Fibroblast of skin of left quadriceps (primary cell): Measurements from ENCODE around the gene ARMH3.

ENCODE experiments used
- DNase-seq, 2 experiments: peaks; one replicate each; pipeline ENCODE4 v3.0.0-alpha.2; 2013; ENCODE audit warnings: low read depth in 2 of 2

The ARMH3 gene

GRCh38 chr10:101939729-101940128, 116.2 kb downstream of the ARMH3 start:
- DNase-seq, result no peak

- peak; percentile 86 to 87 for DNase-seq
Measured at GRCh38 chr10:101939008-101939648, 116.8 kb downstream of the ARMH3 start.

- DNase-seq, result peak; percentile 69 to 72
Measured at GRCh38 chr10:101938305-101939007, 117.5 kb downstream of the ARMH3 start.

- no peak for DNase-seq
Measured at GRCh38 chr10:101935431-101935830, 120.5 kb downstream of the ARMH3 start.

GRCh38 chr10:101934686-101935305, 121.2 kb downstream of the ARMH3 start:
- DNase-seq, result no peak

- no peak for DNase-seq
Measured at GRCh38 chr10:101933976-101934375, 122.0 kb downstream of the ARMH3 start.

- no peak for DNase-seq
Measured at GRCh38 chr10:101932183-101932582, 123.8 kb downstream of the ARMH3 start.

GRCh38 chr10:101925027-101925426, 130.9 kb downstream of the ARMH3 start:
- no peak for DNase-seq

- DNase-seq, result no peak
Measured at GRCh38 chr10:101923256-101923655, 132.7 kb downstream of the ARMH3 start.

- no peak for DNase-seq
Measured at GRCh38 chr10:101922846-101923245, 133.1 kb downstream of the ARMH3 start.

GRCh38 chr10:101920546-101920945, 135.4 kb downstream of the ARMH3 start:
- DNase-seq, result no peak

GRCh38 chr10:101919026-101919770, 136.8 kb downstream of the ARMH3 start:
- DNase-seq, result no peak

GRCh38 chr10:101912561-101913179, 143.3 kb downstream of the ARMH3 start:
- DNase-seq, result no peak

- no peak for DNase-seq
Measured at GRCh38 chr10:101906586-101907183, 149.3 kb downstream of the ARMH3 start.

- DNase-seq, result no peak
Measured at GRCh38 chr10:101905251-101905650, 150.7 kb downstream of the ARMH3 start.

GRCh38 chr10:101903827-101904550, 152.0 kb downstream of the ARMH3 start:
- DNase-seq, result no peak

- no peak for DNase-seq
Measured at GRCh38 chr10:101902820-101903145, 153.2 kb downstream of the ARMH3 start.

- DNase-seq, result no peak
Measured at GRCh38 chr10:101902032-101902819, 153.7 kb downstream of the ARMH3 start.

- DNase-seq, result no peak
Measured at GRCh38 chr10:101901340-101901739, 154.6 kb downstream of the ARMH3 start.

GRCh38 chr10:101897633-101898032, 158.3 kb downstream of the ARMH3 start:
- no peak for DNase-seq
